Keratinocyte (primary cell): ENCODE measurements around the gene RNF4.

ENCODE experiments used
- CTCF ChIP-seq, 3 experiments: IDR thresholded peaks in 1 of 3; conservative IDR thresholded peaks in 1 of 3; optimal IDR thresholded peaks in 1 of 3; 2 replicates in 2 of 3; 3 replicates in 1 of 3; pipeline versions ENCODE3 to v1.5.1; 2011; ENCODE audit warnings: low read length in 3 of 3, mild to moderate bottlenecking in 3 of 3, moderate library complexity in 2 of 3, control low read depth in 1 of 3, inconsistent platforms in 1 of 3; ENCODE audit not compliant: insufficient read depth in 2 of 3; ENCODE audit errors: extremely low read depth in 1 of 3
- EZH2 ChIP-seq: IDR thresholded peaks from one replicate; pipeline ENCODE4 v1.6.1; 2012; ENCODE audit warnings: inconsistent platforms, mild to moderate bottlenecking, low read length, moderate library complexity

DNA sequence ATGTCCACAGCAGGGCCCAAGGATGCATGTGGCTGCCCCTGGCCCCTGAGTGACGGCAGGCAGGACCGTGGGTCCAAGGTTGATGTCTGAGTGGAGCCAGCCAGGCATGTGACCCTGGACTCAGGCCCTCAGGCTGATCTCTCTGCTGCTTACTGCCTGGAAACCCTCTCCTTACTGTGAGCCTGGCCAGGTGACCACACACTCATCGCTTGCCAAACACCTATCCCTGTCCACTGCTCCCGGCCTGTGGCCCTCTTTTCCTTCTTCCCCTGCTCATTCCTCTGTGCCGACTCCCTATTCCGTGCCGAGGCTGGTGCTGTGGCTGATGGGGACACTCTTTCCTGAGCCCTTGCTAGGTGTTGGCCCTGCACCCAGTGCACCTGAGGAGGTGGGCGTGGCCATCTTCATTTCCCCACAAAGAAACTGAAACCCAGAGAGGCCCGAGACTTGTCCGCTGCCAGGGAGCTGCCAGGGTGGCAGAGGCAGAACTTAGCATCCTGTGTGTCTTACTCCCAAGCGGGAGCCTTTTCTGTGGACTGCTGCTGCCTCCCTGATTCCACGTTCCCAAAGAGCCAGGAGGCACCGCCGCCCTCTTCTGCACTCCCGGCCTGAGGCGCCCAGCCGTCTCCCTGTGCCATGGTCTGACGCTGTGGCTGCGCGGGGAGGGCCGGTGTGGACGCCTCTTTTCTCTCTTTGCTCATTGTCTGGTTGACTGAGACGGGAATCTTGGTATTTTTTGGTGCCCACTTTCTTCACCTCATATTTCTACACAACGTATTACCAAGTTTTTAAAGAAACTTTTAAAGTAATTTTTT lies 11.2 kb upstream of the RNF4 start:
- TF ChIP-seq CTCF (optimal IDR thresholded peaks at IDR 0.05 in 1 of 3, IDR thresholded peaks at IDR 0.05 in 1 of 3, conservative IDR thresholded peaks at IDR 0.05 in 1 of 3; ENCODE audit: extremely low read depth in 1 of 3, insufficient read depth in 2 of 3, low read length in 3 of 3) (no peak), EZH2 (no peak)
